ENCODE measurements around the gene TMEM259. TPM values are rescaled to one million over a fixed set of nuclear protein-coding genes. Genes with fewer than 3 reads are reported as not detected.

Gene TMEM259
- total and polyA plus RNA-seq, 2 donors (not counting 3 experiments of a cell fraction or from before 2014, with no cell fraction given), result 142 to 297 TPM

DNA sequence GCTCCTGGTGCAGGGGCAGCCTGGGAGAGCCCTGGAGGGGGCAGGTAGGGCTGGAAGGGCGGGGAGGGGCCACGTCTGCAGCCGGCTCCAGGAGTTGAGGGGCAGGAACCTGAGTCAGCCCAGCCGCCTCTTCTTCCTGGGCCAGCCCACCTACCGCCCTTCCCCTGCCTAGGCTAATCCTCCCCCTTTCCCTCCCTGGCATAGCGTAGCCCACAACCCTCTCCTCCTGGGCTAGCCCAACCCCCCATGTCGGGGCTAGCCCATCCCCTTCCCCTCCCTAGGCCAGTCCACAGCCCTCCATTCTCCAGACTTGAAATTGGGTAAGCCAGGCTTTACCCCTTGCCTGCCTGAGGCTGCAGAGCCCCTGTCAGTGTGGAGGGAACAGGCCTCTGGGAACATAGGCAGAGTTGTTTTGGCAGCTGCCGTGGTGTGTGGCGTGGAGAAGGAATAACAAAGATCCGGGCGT is 57.4 kb downstream of the TMEM259 start:
- no peak overlapping the region for H2AFZ ChIP-seq (ENCODE audit: low read depth, low read length)
- H3K36me3 ChIP-seq (ENCODE audit: control insufficient read depth in 2 of 2, extremely low read depth in 1 of 2, insufficient read depth in 2 of 2, low read length in 2 of 2), result peaks cover 2 to 5% of the 10 kb centered on the region in 2 experiments
- no peaks in the 10 kb centered on the region for H3K79me2 ChIP-seq (ENCODE audit: control insufficient read depth, insufficient read depth, low read length)
- H3K9me3 ChIP-seq (replicated peaks; ENCODE audit: control insufficient read depth, insufficient read depth, low read length), result no peaks in the 10 kb centered on the region
- no peak overlapping the region for H3K27ac ChIP-seq (ENCODE audit: insufficient read depth, low read depth, low read length)
- no peaks in the 10 kb centered on the region for H3K9me1 ChIP-seq (replicated peaks; ENCODE audit: control insufficient read depth, extremely low read depth, insufficient read depth, low read length)
- BruUV-seq (replicated peaks), result no TSS peak
- CTCF ChIA-PET, result no interaction called here
- H3K27me3 ChIP-seq (ENCODE audit: control insufficient read depth in 2 of 2, insufficient read depth in 2 of 2, low read length in 2 of 2), result no peaks in the 10 kb centered on the region
- H3K9ac ChIP-seq (replicated peaks; ENCODE audit: extremely low read depth, insufficient read depth, low read length), result no peak overlapping the region
- DNase-seq (ENCODE audit: low read depth, low spot score) (no peak), FAIRE-seq (no peak)
- H3K4me1 ChIP-seq (ENCODE audit: control insufficient read depth, extremely low read depth, insufficient read depth, low read length), result no peaks in the 10 kb centered on the region
- POLR2A ChIA-PET, result no interaction called here
- no peak overlapping the region for H3K4me2 ChIP-seq (ENCODE audit: insufficient read depth, low read length)
- H3K4me3 ChIP-seq (replicated peaks in 1 of 3; ENCODE audit: insufficient read depth in 1 of 3, low read depth in 1 of 3, low read length in 3 of 3), result no peak overlapping the region
- no peaks in the 10 kb centered on the region for H4K20me1 ChIP-seq (replicated peaks; ENCODE audit: control insufficient read depth, extremely low read depth, insufficient read depth, low read length)
- TF ChIP-seq POLR2AphosphoS5 (IDR thresholded peaks at IDR 0.05; ENCODE audit: insufficient read depth, low read depth, low read length) (no peak), MYC (IDR thresholded peaks at IDR 0.05; ENCODE audit: low read depth, low read length) (no peak), MAX (IDR thresholded peaks at IDR 0.05; ENCODE audit: insufficient read depth, insufficient read length) (no peak), EZH2 (IDR thresholded peaks at IDR 0.05; ENCODE audit: borderline replicate concordance, low read depth, low read length, severe bottlenecking) (no peak), JUN (IDR thresholded peaks at IDR 0.05; ENCODE audit: borderline replicate concordance, insufficient read depth, insufficient read length, low read depth) (no peak), GATA2 (IDR thresholded peaks at IDR 0.05; ENCODE audit: insufficient read depth, insufficient read length, low read depth, low read length) (no peak), FOS (IDR thresholded peaks at IDR 0.05; ENCODE audit: borderline replicate concordance, insufficient read depth, low read length) (no peak), POLR2A (IDR thresholded peaks at IDR 0.05; ENCODE audit: low read depth, low read length) (no peak), CTCF (IDR thresholded peaks at IDR 0.05; ENCODE audit: extremely low read depth in 1 of 2, insufficient read depth in 1 of 2, low read depth in 1 of 2, low read length in 2 of 2) (no peak)
- dilution Hi-C loops (cut with MboI; ENCODE audit: extremely low pct_ligation_motif_present, low sequenced_read_pairs) (no loop called here), intact Hi-C loops (cut with micrococcal nuclease) (no loop called here)
